ENCODE measurements around the gene CGNL1.
A peak's percentile ranks its signal among the peaks of the same experiment; 100 is the strongest.

Gene CGNL1

DNA sequence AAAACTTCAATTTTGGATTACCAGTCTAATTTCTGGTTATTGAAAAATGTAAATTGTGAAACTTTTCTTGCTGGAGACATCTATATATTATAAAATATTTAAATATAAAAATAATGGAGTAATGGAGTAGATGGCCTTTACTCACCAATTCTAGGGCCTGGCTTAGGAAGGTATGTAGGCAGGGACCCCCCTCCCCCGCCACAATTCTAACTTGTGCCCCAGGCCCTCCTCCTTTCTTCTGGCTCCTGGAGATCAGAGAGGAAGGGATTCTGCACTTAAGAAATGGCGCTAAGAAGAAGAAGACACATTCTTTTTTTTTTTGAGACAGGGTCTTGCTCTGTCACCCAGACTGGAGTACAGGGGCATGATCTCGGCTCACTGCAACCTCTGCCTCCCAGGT lies 49.5 kb downstream of the CGNL1 start:
- DNase-seq = no peak

DNA sequence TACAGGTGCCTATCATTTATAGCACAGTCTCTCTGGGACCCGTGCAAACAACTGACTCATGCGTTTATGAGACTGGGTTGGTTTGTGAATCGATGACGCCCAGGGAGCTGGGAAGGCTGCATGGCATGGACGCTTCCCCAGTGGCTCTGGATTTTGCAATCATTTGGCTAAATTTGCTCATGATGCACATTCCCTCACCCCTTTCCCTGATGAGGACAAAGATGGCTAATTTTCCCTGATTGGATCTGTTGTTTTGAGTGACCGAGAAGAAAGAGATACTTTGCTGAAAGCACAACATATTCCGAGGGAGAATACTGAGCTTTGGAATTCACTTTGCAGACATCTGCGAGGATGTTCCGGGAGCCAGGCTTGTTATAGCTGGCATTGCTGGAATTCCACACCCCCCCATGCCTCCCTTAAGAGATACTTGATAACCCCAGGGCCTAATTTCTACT lies 51.1 kb downstream of the CGNL1 start:
- DNase-seq = peak; percentile 66

GRCh38 chr15:57432141-57432741 lies 55.9 kb downstream of the CGNL1 start:
- no peak for DNase-seq

- no peak for DNase-seq
These were observed 59.9 kb downstream of the CGNL1 start for GRCh38 chr15:57436166-57436565.

DNA sequence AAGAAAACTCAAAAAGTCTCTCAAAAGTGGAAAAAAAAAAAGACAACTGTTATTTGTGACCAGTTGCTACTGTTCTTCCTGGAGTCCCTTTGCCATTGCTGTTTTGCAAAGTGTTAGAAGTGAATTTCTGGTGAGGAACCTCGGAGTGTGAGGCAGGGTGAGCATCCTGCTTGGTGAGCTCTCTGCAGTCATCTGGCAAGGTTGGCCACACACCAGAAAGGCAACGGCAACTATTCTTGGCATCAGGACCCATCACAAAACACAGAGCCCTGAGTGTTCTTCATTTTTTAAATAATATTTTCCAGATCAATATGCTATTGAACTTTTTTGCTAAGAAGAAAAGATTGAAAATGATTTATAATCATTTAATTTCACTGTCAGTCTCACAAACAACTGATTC lies 60.7 kb downstream of the CGNL1 start:
- DNase-seq = peak; percentile 70

- DNase-seq = no peak
These were observed 61.3 kb downstream of the CGNL1 start for GRCh38 chr15:57437564-57437963.

- DNase-seq = no peak
These were observed 61.9 kb downstream of the CGNL1 start for GRCh38 chr15:57438166-57438565.

GRCh38 chr15:57439128-57440027 lies 63.1 kb downstream of the CGNL1 start:
- DNase-seq = no peak

DNA sequence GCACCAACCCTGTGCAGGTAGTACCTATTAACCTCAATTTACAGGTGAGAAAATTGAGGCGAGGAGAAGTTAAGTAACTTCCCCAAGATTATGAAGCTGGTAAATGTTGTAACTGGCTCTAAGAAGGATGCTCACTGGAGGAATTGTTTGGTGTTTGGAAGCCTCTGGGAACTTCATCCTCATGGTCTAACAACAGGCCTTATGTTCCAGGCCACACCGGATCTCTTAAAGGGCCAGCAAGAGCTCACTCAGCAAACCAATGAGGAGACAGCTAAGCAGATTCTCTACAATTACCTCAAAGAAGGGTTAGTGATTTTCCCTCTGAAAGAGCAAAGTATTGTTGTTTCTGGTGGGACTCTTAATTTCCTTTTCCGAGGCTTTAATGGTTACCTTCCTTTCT lies 63.9 kb downstream of the CGNL1 start:
- no peak for DNase-seq

DNA sequence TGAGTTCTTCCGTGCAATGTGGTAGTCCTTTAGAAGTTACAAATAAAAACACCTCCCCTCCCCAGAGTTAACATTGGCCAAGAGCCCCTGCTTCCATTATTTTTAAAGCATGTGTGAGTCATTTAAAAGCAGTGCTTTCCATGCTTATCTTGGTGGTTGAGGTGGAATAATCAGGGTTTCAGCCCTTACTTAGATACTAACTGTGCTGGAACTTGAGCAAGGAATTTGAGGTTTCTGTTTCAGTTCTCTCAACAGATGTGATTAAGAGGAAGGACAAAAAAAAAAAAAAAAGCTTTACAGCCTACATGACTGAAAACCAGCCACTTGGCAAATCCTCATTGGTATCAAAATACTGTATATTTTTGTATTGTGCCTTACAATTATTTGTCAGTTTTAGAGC lies 64.5 kb downstream of the CGNL1 start:
- peak; percentile 66 for DNase-seq

DNA sequence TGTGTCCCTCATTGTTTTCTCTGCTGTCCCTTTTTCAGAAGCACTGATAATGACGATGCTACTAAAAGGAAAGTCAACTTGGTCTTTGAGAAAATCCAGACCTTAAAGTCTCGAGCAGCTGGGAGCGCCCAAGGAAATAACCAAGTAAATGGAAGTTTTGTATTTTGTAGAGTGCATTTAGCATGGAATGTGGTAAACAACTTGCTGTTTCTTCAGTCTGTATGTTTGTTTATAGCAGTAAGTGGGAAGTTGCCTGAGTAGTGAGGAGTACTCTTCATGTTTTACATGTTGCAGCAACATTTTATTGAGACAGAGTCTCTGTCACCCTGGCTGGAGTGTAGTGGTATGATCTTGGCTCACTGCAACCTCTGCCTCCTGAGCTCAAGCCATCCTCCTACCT lies 66.0 kb downstream of the CGNL1 start:
- DNase-seq = no peak

GRCh38 chr15:57443486-57443885 lies 67.2 kb downstream of the CGNL1 start:
- DNase-seq = no peak

DNA sequence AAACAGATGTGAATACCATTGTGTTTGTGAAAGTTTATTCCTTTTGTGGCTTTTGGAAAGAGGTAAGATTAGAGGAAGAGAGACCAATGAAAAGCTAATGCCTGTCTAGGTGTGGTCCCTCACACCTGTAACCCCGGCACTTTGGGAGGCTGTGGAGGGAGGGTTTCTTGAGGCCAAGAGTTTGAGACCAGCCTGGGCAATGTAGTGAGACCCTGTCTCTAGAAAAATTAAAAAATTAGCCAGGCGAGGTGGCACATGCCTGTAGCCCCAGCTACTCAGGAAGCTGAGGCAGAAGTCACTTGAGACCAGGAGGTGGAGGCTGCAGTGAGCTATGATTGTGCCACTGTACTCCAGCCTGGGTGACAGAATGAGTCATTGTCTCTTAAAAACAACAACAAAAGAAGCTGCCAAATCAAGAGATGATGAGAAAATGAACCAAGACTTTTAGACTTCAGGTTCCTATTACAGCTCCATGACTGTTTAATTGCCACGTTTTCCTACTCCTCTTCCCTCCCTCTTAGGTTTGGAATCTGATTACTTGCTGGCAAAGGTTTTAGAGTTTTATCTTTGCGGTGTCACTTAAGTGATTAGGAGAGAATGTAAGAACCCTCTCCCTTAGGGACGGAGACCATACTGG lies 68.7 kb downstream of the CGNL1 start:
- no peak for DNase-seq

DNA sequence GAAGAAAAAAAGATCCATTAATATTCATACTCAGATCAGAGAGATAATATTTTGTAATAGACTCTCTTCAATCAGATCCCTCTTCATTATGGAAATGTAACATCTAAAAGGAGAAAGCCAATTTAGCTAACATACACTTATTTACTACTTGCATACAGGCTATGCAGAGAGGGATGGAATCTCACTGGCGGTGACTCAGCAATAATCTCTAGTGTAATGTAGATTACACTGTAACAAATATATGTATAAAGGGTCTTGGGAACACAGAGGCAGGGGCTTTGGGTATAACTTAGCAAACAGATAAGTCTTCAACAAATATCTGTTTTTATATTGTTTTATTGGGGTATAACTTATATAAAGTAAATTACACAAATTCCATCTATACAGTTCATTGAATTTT lies 69.6 kb downstream of the CGNL1 start:
- no peak for DNase-seq

DNA sequence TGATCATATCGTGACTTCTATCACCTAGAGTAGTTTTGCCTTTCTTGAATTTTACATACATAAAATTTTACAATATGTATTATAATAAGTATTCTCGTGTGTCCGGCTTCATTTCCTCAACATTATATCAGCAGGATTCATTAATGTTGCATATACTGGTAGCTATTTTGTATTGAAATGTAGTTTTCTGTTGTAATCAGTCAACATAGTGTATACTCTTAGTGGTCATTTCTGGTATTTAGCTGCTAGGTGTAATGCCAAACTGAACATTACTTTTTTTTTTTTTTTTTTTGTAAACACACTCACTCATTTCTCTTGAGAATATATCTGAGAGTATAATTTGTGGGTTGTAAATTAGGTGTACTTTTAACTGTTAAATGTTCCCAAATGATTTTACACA lies 70.1 kb downstream of the CGNL1 start:
- DNase-seq = no peak

DNA sequence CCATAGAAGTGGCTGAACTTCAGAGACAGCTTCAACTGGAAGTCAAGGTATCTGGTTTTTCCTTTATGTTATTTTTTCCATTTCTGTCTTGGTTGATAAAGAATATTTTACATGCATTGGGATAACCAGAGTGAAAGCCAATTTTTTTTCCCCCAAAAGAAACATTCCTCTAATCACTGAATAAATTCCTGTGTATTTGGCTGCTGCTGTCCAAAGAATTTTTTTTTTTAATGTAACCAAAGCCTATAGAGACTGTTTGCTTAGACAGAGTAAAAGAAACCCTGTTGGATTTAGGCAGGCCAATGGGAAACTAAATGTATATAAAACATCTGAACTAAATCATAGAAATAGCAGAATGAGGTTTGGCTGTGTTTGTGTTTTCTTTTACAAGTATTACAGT lies 75.2 kb downstream of the CGNL1 start:
- no peak for DNase-seq

DNA sequence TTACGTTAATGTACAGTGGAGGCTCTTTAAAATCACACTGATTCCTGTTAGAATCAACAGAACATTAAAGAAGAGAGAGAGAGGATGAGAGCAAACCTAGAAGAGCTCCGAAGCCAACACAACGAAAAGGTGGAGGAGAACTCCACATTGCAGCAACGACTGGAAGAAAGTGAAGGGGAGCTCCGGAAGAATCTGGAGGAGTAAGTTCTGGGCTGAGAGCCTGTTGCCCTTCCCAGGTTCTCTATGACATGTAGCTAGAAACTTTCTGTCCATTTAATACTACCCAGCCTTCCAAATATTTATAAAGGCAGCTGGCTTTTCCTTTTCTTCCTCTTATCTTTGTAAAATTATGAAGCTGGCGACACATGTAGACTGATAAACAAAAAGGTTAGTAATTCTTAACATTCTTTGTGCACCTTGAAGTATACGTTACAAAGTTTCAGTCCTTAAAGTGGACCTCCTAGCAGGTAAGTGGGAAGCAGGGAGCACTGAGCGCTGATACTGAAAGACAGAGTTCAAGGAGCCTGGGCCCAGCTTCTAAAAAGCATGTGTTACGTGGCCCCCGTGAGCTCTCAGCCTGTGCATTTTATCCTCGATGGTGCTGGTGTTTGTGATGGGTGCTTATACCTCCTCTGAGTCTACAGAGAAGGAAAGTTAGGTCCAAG lies 75.9 kb downstream of the CGNL1 start:
- no peak for DNase-seq

DNA sequence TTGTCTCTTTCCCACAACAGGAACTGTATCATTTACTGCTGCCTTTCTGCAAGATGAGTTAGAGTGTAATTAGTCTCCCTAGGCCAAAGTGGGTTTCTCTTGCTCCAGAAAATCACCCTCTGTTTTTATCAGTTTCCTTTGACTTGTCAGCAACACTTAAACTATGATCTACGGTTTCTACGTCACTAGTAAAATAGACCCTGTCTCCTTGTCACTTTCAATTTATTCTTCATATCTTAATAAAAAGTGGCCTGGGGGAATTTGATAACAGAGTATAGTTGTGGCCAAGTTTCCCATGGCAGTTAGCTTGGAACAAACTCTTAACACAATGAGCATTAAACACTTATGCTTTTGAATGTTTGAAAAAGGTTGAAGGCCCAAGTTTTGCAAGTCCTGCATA lies 79.6 kb downstream of the CGNL1 start:
- DNase-seq = no peak

- no peak for DNase-seq
These were observed 80.3 kb downstream of the CGNL1 start for GRCh38 chr15:57456559-57456958.

DNA sequence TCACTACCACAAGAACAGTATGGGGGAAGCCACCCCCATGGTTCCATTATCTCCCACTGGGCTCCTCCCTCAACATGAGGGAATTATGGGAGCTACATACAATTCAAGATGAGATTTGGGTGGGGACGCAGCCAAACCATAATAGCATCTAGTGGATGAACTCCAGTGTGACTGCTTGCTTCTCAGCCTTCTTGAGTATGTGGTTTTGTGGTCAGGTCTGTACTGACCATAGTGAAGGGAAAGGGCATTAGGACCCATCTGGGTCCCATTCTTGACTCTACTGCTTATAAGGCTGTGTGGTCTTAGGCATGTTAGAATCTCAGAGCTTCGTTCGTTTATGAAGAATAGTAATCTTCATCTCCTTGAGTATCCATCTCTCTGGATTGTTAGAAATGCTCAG lies 81.4 kb downstream of the CGNL1 start:
- no peak for DNase-seq

GRCh38 chr15:57458356-57458781 lies 82.1 kb downstream of the CGNL1 start:
- no peak for DNase-seq

- peak; percentile 44 for DNase-seq
These were observed 84.0 kb downstream of the CGNL1 start for GRCh38 chr15:57460208-57460816.

DNA sequence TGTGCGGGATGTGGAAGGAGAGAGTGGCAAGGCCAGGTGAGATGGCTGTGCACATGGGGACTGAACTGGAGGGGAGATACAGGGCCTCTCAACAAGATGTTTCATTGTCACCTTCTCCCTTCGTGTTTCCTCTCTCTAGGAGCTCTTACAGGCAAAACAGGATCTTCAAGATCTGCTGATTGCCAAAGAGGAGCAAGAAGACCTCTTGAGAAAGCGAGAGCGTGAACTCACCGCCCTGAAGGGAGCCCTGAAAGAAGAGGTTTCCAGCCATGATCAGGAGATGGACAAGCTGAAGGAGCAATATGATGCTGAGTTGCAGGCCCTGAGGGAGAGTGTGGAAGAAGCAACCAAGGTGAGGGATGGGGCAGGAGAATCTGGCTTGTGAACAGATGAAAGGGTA lies 85.2 kb downstream of the CGNL1 start:
- DNase-seq = no peak
